Measurements from ENCODE around the gene REXO5. TPM values are rescaled to one million over a fixed set of nuclear protein-coding genes. Genes with fewer than 3 reads are reported as not detected.

The REXO5 gene
- total and polyA plus RNA-seq, 9 donors: 0.73 to 7.6 (median 3.5) TPM

DNA sequence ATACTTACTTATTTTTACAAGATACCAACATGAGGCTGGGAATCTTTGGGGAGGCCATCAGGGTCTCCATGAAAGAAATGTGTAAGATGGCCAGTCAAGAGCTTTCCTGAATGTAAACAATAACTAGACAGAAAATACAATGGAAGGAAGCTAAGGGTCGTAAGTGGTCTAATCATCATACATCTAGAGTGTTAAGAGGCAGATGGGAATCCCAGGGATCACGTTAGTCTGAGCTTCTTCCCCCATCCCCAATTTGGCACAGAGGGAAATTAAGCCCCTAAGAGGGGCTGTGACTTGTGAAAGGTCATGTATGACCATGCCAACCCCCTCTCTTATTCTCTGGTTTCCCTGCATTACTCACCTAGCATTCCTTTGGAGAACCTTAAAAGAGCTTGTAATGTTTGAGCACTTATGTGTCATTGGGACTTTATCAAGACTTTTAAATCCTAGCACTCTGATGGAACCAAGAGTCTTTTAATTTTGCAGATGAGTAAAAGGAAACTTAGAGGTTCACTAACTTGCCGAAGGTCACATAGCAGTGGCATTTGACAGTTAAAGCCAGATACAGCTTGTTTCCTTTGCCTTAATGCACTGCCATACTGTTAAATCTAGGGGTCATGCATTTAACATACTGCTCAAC, 47.8 kb downstream of the REXO5 start:
- Histone ChIP-seq H3K4me1 (ENCODE audit: insufficient read depth) (peaks cover 8% of the 10 kb centered on the region), H3K36me3 (no peaks in the 10 kb centered on the region), H3K27me3 (no peaks in the 10 kb centered on the region), H3K4me3 (no peak overlapping the region), H3K9me3 (no peaks in the 10 kb centered on the region), H3K27ac (no peak overlapping the region)
- WGBS, 3 donors: 90 to 95% (median 91%) methylated on average over 3 of the region's 3 CpGs
- no peak for DNase-seq
- TF ChIP-seq POLR2A (IDR thresholded peaks at IDR 0.05) (no peak), EP300 (IDR thresholded peaks at IDR 0.05) (no peak)
- TF ChIP-seq, protein P1, sequence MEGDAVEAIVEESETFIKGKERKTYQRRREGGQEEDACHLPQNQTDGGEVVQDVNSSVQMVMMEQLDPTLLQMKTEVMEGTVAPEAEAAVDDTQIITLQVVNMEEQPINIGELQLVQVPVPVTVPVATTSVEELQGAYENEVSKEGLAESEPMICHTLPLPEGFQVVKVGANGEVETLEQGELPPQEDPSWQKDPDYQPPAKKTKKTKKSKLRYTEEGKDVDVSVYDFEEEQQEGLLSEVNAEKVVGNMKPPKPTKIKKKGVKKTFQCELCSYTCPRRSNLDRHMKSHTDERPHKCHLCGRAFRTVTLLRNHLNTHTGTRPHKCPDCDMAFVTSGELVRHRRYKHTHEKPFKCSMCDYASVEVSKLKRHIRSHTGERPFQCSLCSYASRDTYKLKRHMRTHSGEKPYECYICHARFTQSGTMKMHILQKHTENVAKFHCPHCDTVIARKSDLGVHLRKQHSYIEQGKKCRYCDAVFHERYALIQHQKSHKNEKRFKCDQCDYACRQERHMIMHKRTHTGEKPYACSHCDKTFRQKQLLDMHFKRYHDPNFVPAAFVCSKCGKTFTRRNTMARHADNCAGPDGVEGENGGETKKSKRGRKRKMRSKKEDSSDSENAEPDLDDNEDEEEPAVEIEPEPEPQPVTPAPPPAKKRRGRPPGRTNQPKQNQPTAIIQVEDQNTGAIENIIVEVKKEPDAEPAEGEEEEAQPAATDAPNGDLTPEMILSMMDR (IDR thresholded peaks at IDR 0.05): no peak
- intact Hi-C loops (cut with DNase I): loop anchor here in 3 of 4 donors (5.0 kb wide), 4 partner anchors 48 to 637 kb away; partner anchors contain the start of genes DCUN1D3 (in 2 of the 3) and LYRM1 (in 2 of the 3)

DNA sequence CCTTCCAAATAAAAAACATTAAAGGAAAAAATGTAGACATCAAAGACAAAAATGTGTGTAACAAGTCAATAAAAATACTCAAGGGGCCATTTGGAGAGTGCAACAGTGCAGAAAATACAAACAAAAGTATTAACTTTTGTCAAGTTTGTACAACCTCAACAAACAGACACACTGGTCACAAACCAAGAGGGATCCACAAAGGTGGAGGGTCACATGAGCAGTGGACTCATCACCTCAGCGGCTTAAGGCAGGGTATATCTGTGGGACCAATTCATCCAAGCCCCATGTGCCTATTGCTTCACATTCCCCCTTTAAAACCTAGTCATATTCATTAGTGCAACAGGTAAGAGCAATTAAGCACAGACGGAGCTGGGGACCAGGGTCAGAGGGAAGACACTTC, 48.6 kb downstream of the REXO5 start:
- no peak overlapping the region for H3K4me3 ChIP-seq
- intact Hi-C loops (cut with DNase I): loop anchor here in 3 of 4 donors (5.0 kb wide), 4 partner anchors 47 to 638 kb away; partner anchors contain the start of genes DCUN1D3 (in 2 of the 3) and LYRM1 (in 2 of the 3)
- peaks cover 11% of the 10 kb centered on the region for H3K4me1 ChIP-seq (ENCODE audit: insufficient read depth)
- H3K36me3 ChIP-seq: no peaks in the 10 kb centered on the region
- H3K9me3 ChIP-seq: no peaks in the 10 kb centered on the region
- no peak overlapping the region for H3K27ac ChIP-seq
- no peak for TF ChIP-seq POLR2A (IDR thresholded peaks at IDR 0.05)
- no peak for TF ChIP-seq EP300 (IDR thresholded peaks at IDR 0.05)
- TF ChIP-seq, protein P1 (IDR thresholded peaks at IDR 0.05): no peak
- H3K27me3 ChIP-seq: no peaks in the 10 kb centered on the region
- 90 to 99% (median 91%) methylated on average over 2 of the region's 2 CpGs for WGBS, 3 donors
- DNase-seq: no peak

DNA sequence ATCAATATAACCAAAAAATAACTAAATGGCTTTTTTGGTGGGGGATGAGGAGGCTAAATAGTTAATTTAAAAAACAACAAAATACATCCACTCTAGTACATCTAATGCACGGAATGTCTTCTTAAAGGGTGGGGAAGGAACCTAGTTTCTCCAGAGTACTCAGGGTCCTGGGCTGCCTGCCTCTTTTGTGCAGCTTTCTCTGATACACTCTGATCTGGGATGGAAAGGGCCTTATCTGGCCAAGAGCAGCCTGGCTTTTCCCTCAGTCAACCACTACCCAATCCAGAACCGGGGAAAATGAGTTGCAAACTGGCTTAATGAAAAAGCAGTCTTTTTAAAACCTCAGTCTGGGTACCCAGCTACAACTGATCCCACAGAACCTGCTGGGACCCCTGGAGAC, 51.0 kb downstream of the REXO5 start:
- peaks cover 6% of the 10 kb centered on the region for H3K4me1 ChIP-seq (ENCODE audit: insufficient read depth)
- intact Hi-C loops (cut with DNase I): no loop called here
- no peak overlapping the region for H3K27ac ChIP-seq
- no peaks in the 10 kb centered on the region for H3K36me3 ChIP-seq
- DNase-seq: no peak
- H3K27me3 ChIP-seq: no peaks in the 10 kb centered on the region
- WGBS, 3 donors: 54 to 65% (median 64%) methylated on average over 2 of the region's 2 CpGs
- no peak for TF ChIP-seq EP300 (IDR thresholded peaks at IDR 0.05)
- TF ChIP-seq, protein P1 (IDR thresholded peaks at IDR 0.05): no peak
- no peak for TF ChIP-seq POLR2A (IDR thresholded peaks at IDR 0.05)
- H3K4me3 ChIP-seq: no peak overlapping the region
- H3K9me3 ChIP-seq: no peaks in the 10 kb centered on the region

GRCh38 chr16:20859229-20859628, 52.9 kb downstream of the REXO5 start:
- H3K36me3 ChIP-seq: no peaks in the 10 kb centered on the region
- TF ChIP-seq POLR2A (IDR thresholded peaks at IDR 0.05): no peak
- TF ChIP-seq EP300 (IDR thresholded peaks at IDR 0.05): no peak
- TF ChIP-seq, protein P1 (IDR thresholded peaks at IDR 0.05): no peak
- H3K4me3 ChIP-seq: no peak overlapping the region

More at GRCh38 chr16:20859229-20859628, 52.9 kb downstream of the REXO5 start:
- Histone ChIP-seq H3K4me1 (ENCODE audit: insufficient read depth) (peaks cover 4% of the 10 kb centered on the region), H3K27ac (no peak overlapping the region), H3K9me3 (no peaks in the 10 kb centered on the region), H3K27me3 (no peaks in the 10 kb centered on the region)
- WGBS, 3 donors: 75 to 87% (median 77%) methylated on average over 3 of the region's 3 CpGs
- intact Hi-C loops (cut with DNase I): no loop called here
- no peak for DNase-seq

Measured in ovary (tissue), 9 donors.